Activated T-helper 1 cell treated with anti-CD3 and anti-CD28 coated beads, Interleukin-12 subunit alpha, Interleukin-12 subunit beta, Interleukin-2, Interleukin-4 antibody, amounts not matched to agents 30 ng/mL and 10 ng/mL and 1 ng/mL, durations not matched to agents 14 hours and 24 hours and 36 hours (primary cell): ENCODE measurements around the gene CHAC1. TPM values are rescaled to one million over a fixed set of nuclear protein-coding genes. Genes with fewer than 3 reads are reported as not detected.
A peak's percentile ranks its signal among the peaks of the same experiment; 100 is the strongest.

ENCODE experiments used
- DNase-seq: peaks from one replicate; pipeline ENCODE4 v3.0.0; 2021; ENCODE audit warnings: low spot score
- H3K27ac Mint-ChIP-seq: one replicate; pipeline ENCODE4 v1.8.0; 2021; ENCODE audit warnings: mild to moderate bottlenecking, mixed read lengths
- H3K27me3 Mint-ChIP-seq: one replicate; pipeline ENCODE4 v1.8.0; 2022; ENCODE audit warnings: mild to moderate bottlenecking, moderate library complexity, mixed read lengths; ENCODE audit not compliant: insufficient read depth
- H3K36me3 Mint-ChIP-seq: one replicate; pipeline ENCODE4 v1.8.0; 2021; ENCODE audit warnings: low read depth, mixed read lengths
- H3K4me1 Mint-ChIP-seq: one replicate; pipeline ENCODE4 v1.8.0; 2021; ENCODE audit warnings: low read depth, mixed read lengths
- H3K4me3 Mint-ChIP-seq: one replicate; pipeline ENCODE4 v1.8.0; 2021; ENCODE audit warnings: mild to moderate bottlenecking, moderate library complexity, mixed read lengths
- H3K9me3 Mint-ChIP-seq: one replicate; pipeline ENCODE4 v1.8.0; 2021; ENCODE audit warnings: mixed read lengths
- intact Hi-C: fragments of 100-400 bp; cut with micrococcal nuclease; formaldehyde crosslinking; loops from one replicate; pipeline ENCODE4 v1.15.1; 2024
- total RNA-seq: library from RNA; stranded (reverse); gene quantifications from 2 replicates; pipeline ENCODE4 v1.2.3, GENCODE V29; 2022

Gene CHAC1
- total RNA-seq, 1 donor from 2014 or later = 11.7 TPM

- Mint-ChIP-seq H3K4me1 (peaks cover 45% of the 10 kb centered on the region), H3K27me3 (peaks cover 65% of the 10 kb centered on the region), H3K27ac (peak overlapping the region; percentile 65), H3K9me3 (no peaks in the 10 kb centered on the region), H3K4me3 (peak overlapping the region; percentile 74), H3K36me3 (no peaks in the 10 kb centered on the region)
- intact Hi-C loops = loop anchor here (10.0 kb wide), 1 partner anchor 567 kb away; the partner anchor contains the start of gene ITPKA
- no peak for DNase-seq
Observed at GRCh38 chr15:40927873-40928806, 25.1 kb upstream of the CHAC1 start.

GRCh38 chr15:40928821-40929659 lies 24.2 kb upstream of the CHAC1 start, which contains the start of gene DLL4:
Gene DLL4 (plus strand): TSS chr15:40929340. CDS start chr15:40929669, 329 bp downstream.
- intact Hi-C loops = loop anchor here (1.0 to 10.0 kb wide), 2 partner anchors 12 to 566 kb away; partner anchors contain the start of gene ITPKA
- Mint-ChIP-seq H3K4me1 (peaks cover 45% of the 10 kb centered on the region), H3K4me3 (peak within 1 kb of the TSS; percentile 74), H3K27me3 (peaks cover 66% of the 10 kb centered on the region), H3K36me3 (no peaks in the 10 kb centered on the region), H3K27ac (peak within 1 kb of the TSS; percentile 65), H3K9me3 (no peaks in the 10 kb centered on the region)
- no peak for DNase-seq

GRCh38 chr15:40929660-40930429 lies 23.4 kb upstream of the CHAC1 start:
- DNase-seq = no peak
- intact Hi-C loops = loop anchor here (1.0 to 10.0 kb wide), 2 partner anchors 11 to 565 kb away; partner anchors contain the start of gene ITPKA

GRCh38 chr15:40930430-40931299 lies 22.6 kb upstream of the CHAC1 start:
- no peaks in the 10 kb centered on the region for H3K36me3 Mint-ChIP-seq
- H3K4me1 Mint-ChIP-seq = peaks cover 45% of the 10 kb centered on the region
- DNase-seq = no peak
- H3K27me3 Mint-ChIP-seq = peaks cover 55% of the 10 kb centered on the region
- H3K4me3 Mint-ChIP-seq = peak overlapping the region; percentile 73
- no peaks in the 10 kb centered on the region for H3K9me3 Mint-ChIP-seq
- intact Hi-C loops = no loop called here
- peak overlapping the region; percentile 53 for H3K27ac Mint-ChIP-seq

More at GRCh38 chr15:40929660-40930429, 23.4 kb upstream of the CHAC1 start:
- H3K4me3 Mint-ChIP-seq = peak overlapping the region; percentile 73
- no peaks in the 10 kb centered on the region for H3K36me3 Mint-ChIP-seq
- peaks cover 45% of the 10 kb centered on the region for H3K4me1 Mint-ChIP-seq
- peaks cover 59% of the 10 kb centered on the region for H3K27me3 Mint-ChIP-seq
- H3K27ac Mint-ChIP-seq = peak overlapping the region; percentile 53
- H3K9me3 Mint-ChIP-seq = no peaks in the 10 kb centered on the region

GRCh38 chr15:40931300-40932142 lies 21.8 kb upstream of the CHAC1 start:
- intact Hi-C loops = no loop called here
- H3K4me1 Mint-ChIP-seq = peaks cover 41% of the 10 kb centered on the region
- H3K36me3 Mint-ChIP-seq = no peaks in the 10 kb centered on the region
- H3K27ac Mint-ChIP-seq = no peak overlapping the region
- no peak for DNase-seq
- H3K9me3 Mint-ChIP-seq = no peaks in the 10 kb centered on the region
- peak overlapping the region; percentile 24 for H3K4me3 Mint-ChIP-seq
- H3K27me3 Mint-ChIP-seq = peaks cover 51% of the 10 kb centered on the region

- peaks cover 35% of the 10 kb centered on the region for H3K4me1 Mint-ChIP-seq
- intact Hi-C loops = no loop called here
- no peak for DNase-seq
- H3K27ac Mint-ChIP-seq = no peak overlapping the region
- peaks cover 45% of the 10 kb centered on the region for H3K27me3 Mint-ChIP-seq
- H3K9me3 Mint-ChIP-seq = no peaks in the 10 kb centered on the region
- no peaks in the 10 kb centered on the region for H3K36me3 Mint-ChIP-seq
- H3K4me3 Mint-ChIP-seq = no peak overlapping the region
Observed at GRCh38 chr15:40932156-40932555, 21.1 kb upstream of the CHAC1 start.

- H3K4me1 Mint-ChIP-seq = peaks cover 33% of the 10 kb centered on the region
- no peak overlapping the region for H3K27ac Mint-ChIP-seq
Observed at GRCh38 chr15:40932649-40933516, 20.4 kb upstream of the CHAC1 start.

GRCh38 chr15:40933517-40933902 lies 19.8 kb upstream of the CHAC1 start:
- Mint-ChIP-seq H3K27ac (no peak overlapping the region), H3K36me3 (no peaks in the 10 kb centered on the region), H3K4me1 (peaks cover 31% of the 10 kb centered on the region), H3K4me3 (no peak overlapping the region), H3K9me3 (no peaks in the 10 kb centered on the region), H3K27me3 (peaks cover 42% of the 10 kb centered on the region)
- DNase-seq = no peak
- intact Hi-C loops = no loop called here

More at GRCh38 chr15:40932649-40933516, 20.4 kb upstream of the CHAC1 start:
- Mint-ChIP-seq H3K36me3 (no peaks in the 10 kb centered on the region), H3K4me3 (no peak overlapping the region), H3K27me3 (peaks cover 43% of the 10 kb centered on the region), H3K9me3 (no peaks in the 10 kb centered on the region)
- intact Hi-C loops = no loop called here
- DNase-seq = no peak

GRCh38 chr15:40934457-40934856 lies 18.8 kb upstream of the CHAC1 start:
- intact Hi-C loops = no loop called here
- DNase-seq = no peak
- no peaks in the 10 kb centered on the region for H3K36me3 Mint-ChIP-seq
- H3K27ac Mint-ChIP-seq = no peak overlapping the region
- H3K4me1 Mint-ChIP-seq = peaks cover 22% of the 10 kb centered on the region
- H3K4me3 Mint-ChIP-seq = no peak overlapping the region
- H3K27me3 Mint-ChIP-seq = peaks cover 33% of the 10 kb centered on the region
- H3K9me3 Mint-ChIP-seq = no peaks in the 10 kb centered on the region

- no peak overlapping the region for H3K27ac Mint-ChIP-seq
Observed at GRCh38 chr15:40936234-40936708, 17.0 kb upstream of the CHAC1 start.

More at GRCh38 chr15:40936234-40936708, 17.0 kb upstream of the CHAC1 start:
- Mint-ChIP-seq H3K9me3 (no peaks in the 10 kb centered on the region), H3K4me1 (peaks cover 8% of the 10 kb centered on the region), H3K27me3 (peaks cover 17% of the 10 kb centered on the region), H3K36me3 (no peaks in the 10 kb centered on the region), H3K4me3 (no peak overlapping the region)
- intact Hi-C loops = no loop called here
- no peak for DNase-seq
